22Rv1 (cell line): Measurements from ENCODE around the gene KRTAP4-1.
"Not testable (repeated sequence)": the region's sequence is repeated elsewhere in the genome, so short reads cannot be mapped to it uniquely, and the experiment has no call there.

Experiments used
- H3K27ac ChIP-seq: fragments of 450-650 bp; 2 replicates; pipeline ENCODE4 v1.5.1; 2017
- ZFX ChIP-seq: fragments of 450-650 bp; IDR thresholded peaks from 2 replicates; pipeline ENCODE4 v1.6.1; 2017; ENCODE audit warnings: antibody characterized with exemption, borderline replicate concordance
- TF ChIP-seq, protein P1 (sequence below): fragments of 450-650 bp; IDR thresholded peaks from 2 replicates; pipeline ENCODE4 v1.5.1; 2017; ENCODE audit warnings: mild to moderate bottlenecking

The KRTAP4-1 gene

DNA sequence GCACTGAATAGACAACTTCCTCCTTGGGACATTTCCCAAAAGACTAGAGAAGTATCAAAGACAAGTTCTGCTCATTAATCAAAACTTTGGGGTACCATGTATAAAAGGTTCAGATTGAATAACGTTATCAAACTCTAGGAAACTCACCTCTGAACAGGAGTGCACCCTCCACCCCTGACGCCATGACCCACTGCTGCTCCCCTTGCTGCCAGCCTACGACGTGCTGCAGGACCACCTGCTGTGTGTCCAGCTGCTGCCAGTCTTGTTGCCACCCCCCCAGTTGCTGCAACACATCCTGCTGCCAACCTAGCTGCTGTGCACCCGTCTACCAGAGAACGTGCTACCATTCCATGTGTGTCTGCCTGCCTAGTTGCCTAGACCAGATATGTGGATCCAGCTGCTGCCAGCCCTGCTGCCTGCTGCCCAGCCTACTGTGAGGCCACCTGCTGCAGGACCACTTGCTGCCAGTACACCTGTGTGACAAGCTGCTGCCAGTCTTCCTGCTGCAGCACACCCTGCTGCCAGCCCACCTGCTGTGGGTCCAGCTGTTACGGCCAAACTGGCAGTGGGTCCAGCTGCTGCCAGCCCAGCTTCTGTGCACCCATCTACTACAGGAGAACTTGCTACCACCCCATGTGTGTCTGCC is 27.9 kb upstream of the KRTAP4-1 start:
- no peak overlapping the region for H3K27ac ChIP-seq
- TF ChIP-seq, protein P1, sequence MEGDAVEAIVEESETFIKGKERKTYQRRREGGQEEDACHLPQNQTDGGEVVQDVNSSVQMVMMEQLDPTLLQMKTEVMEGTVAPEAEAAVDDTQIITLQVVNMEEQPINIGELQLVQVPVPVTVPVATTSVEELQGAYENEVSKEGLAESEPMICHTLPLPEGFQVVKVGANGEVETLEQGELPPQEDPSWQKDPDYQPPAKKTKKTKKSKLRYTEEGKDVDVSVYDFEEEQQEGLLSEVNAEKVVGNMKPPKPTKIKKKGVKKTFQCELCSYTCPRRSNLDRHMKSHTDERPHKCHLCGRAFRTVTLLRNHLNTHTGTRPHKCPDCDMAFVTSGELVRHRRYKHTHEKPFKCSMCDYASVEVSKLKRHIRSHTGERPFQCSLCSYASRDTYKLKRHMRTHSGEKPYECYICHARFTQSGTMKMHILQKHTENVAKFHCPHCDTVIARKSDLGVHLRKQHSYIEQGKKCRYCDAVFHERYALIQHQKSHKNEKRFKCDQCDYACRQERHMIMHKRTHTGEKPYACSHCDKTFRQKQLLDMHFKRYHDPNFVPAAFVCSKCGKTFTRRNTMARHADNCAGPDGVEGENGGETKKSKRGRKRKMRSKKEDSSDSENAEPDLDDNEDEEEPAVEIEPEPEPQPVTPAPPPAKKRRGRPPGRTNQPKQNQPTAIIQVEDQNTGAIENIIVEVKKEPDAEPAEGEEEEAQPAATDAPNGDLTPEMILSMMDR = no peak
- TF ChIP-seq ZFX = no peak

DNA sequence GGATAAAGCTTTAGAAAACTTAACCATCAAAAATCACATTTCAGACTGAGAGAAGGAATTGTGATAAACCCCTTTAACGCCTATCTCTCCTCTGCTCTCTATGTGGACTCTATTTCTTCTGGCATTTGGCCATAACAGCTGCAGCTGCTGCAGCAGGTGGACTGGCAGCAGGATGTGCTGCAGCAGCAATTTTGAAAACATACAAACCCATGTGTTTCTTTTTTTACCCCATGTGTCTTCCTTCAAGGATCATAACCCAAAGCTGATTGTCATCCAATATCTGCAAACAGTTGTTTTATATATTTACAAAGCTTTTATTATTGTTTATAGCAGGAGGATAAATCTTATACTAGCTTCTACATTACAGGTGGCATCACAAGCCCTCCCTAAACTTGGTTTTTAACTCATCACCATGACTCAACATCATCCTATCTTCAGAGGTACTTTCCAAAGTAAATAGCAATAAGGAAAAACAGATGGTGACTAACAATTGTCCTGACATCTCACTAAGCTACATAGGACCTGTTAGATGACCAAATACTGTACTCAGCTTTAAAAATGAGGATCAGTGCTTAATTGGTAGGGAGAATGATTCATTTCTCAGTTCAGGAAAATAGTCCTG is 27.2 kb upstream of the KRTAP4-1 start:
- TF ChIP-seq ZFX = no peak
- TF ChIP-seq, protein P1 = no peak
- no peak overlapping the region for H3K27ac ChIP-seq

DNA sequence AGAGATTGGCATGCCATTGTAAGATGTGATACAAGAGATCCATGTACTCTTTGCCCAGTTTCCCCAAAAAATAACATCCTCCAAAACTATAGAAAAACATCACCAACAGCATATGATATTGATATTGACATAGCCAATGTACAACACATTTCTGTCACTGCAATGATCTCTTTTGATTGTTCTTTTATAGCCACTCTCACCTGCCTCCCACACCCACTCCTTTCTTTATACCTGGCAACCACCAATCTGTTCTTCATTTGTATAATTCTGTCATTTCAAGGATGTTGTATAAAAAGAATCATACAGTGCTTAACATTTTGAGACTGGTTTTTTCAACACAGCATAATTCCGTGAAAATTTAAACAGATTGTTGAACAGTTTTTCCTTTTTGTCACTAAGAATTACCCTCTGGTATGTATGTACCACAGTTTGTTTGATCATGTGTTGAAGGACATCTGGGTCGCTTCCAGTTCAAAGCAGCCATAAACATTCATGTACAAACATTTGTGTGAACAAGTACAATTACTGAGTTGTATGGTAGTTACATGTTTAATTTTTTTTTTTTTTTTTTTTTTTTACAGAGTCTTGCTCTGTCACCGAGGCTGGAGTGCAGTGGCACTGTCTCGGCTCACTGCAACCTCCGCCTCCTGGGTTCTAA is 14.8 kb upstream of the KRTAP4-1 start:
- H3K27ac ChIP-seq = no peak overlapping the region
- TF ChIP-seq ZFX = no peak
- TF ChIP-seq, protein P1 = no peak

DNA sequence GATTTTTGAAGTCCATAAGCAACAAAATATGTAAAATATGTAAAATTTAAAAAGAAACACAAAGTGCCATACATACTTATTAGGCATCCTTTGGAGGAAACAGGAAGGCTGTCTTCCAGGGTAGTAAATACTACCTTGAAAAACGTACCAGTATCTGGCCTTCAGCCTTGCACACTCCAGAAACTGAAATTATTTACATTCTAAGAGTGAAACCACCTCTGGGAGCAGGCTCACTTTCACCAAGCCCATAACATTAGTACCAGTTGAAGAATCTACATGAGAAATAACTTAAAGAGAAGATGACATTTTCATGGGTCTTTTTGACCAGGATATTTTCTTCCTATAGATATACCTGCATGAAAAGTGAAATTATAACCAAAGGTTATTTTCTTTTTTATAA is 11.4 kb upstream of the KRTAP4-1 start:
- TF ChIP-seq, protein P1 = no peak
- no peak for TF ChIP-seq ZFX
- no peak overlapping the region for H3K27ac ChIP-seq

DNA sequence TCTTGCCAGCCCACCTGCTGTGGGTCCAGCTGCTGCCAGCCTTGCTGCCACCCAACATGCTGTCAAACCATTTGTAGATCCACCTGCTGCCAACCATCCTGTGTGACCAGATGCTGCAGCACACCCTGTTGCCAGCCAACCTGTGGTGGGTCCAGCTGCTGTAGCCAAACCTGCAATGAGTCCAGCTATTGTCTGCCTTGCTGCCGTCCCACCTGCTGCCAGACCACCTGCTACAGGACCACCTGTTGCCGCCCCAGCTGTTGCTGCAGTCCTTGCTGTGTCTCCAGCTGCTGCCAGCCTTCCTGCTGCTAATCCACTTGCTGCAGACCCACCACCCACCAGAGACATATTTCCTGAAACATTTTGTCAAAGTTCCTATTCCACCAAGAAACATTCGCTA is 5.6 kb upstream of the KRTAP4-1 start:
- TF ChIP-seq, protein P1 = no peak
- no peak overlapping the region for H3K27ac ChIP-seq

DNA sequence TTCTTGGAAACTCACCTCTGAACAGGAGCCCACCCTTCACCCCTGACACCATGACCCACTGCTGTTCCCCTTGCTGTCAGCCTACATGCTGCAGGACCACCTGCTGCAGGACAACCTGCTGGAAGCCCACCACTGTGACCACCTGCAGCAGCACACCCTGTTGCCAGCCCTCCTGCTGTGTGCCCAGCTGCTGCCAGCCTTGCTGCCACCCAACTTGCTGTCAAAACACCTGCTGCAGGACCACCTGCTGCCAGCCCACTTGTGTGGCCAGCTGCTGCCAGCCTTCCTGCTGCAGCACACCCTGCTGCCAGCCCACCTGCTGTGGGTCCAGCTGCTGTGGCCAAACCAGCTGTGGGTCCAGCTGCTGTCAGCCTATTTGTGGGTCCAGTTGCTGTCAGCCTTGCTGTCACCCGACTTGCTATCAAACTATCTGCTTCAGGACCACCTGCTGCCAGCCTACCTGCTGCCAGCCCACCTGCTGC is 5.2 kb upstream of the KRTAP4-1 start, which contains the start of gene KRTAP9-1:
Gene KRTAP9-1 (plus strand): TSS at position 51 of the 482 bp plus-strand sequence. CDS start 0 bp downstream, at position 51.
- not testable (repeated sequence) for H3K27ac ChIP-seq

DNA sequence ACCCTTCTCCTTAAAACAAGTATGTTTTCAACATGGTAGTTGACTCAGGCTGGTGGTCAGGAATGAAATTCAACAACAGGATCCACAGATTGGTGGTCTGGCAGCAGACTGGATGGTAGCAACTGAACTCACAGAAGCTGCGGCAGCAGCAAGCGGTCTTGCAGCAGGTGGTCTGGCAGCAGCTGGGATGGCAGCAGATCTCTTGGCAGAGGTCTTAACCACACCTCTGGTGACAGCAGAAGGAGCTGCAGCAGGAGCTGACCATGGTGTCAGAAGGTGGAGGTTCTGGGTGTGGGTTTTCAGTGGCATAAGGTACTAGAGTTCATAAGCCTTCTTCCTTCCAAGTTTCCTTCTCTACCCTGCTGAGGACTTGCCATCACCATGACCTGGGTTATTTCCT is 2.2 kb upstream of the KRTAP4-1 start:
- H3K27ac ChIP-seq = no peak overlapping the region
- TF ChIP-seq, protein P1 = no peak
- no peak for TF ChIP-seq ZFX
